IPS DF 6.9 (cell line): ENCODE results near the gene KRT17.
"Not testable (repeated sequence)": the region's sequence is repeated elsewhere in the genome, so short reads cannot be mapped to it uniquely, and the experiment has no call there.

Experiments
- DNase-seq: peaks from one replicate; pipeline ENCODE4 v3.0.0-alpha.2; 2013; ENCODE audit warnings: low read depth, low spot score
- H3K27ac ChIP-seq: one replicate; pipeline ENCODE4 v1.5.1; 2013; ENCODE audit warnings: low read length, control low read depth
- H3K27me3 ChIP-seq: 2 replicates; pipeline ENCODE4 v1.6.1; 2013; ENCODE audit warnings: mild to moderate bottlenecking, low read length; ENCODE audit not compliant: control insufficient read depth, insufficient read depth
- H3K36me3 ChIP-seq: 2 replicates; pipeline ENCODE4 v1.6.1; 2013; ENCODE audit warnings: low read length; ENCODE audit not compliant: control insufficient read depth, insufficient read depth
- H3K4me1 ChIP-seq: 2 replicates; pipeline ENCODE4 v1.6.1; 2013; ENCODE audit warnings: low read length; ENCODE audit not compliant: control insufficient read depth, insufficient read depth
- H3K4me3 ChIP-seq: 2 replicates; pipeline ENCODE4 v1.5.1; 2013; ENCODE audit warnings: mild to moderate bottlenecking, low read length
- H3K9me3 ChIP-seq: 2 replicates; pipeline ENCODE4 v1.6.1; 2013; ENCODE audit warnings: low read length, inconsistent platforms; ENCODE audit not compliant: control insufficient read depth, insufficient read depth
- WGBS: extraction: QIAGEN DNeasy Blood & Tissue Kit; methylation state at CpG from one replicate; pipeline ENCODE4 v1.1.7; 2013; ENCODE audit warnings: mixed read lengths, missing lambda C conversion rate; ENCODE audit not compliant: insufficient read length, insufficient coverage; 5-methylcytosine and 5-hydroxymethylcytosine counted together

The KRT17 gene

DNA sequence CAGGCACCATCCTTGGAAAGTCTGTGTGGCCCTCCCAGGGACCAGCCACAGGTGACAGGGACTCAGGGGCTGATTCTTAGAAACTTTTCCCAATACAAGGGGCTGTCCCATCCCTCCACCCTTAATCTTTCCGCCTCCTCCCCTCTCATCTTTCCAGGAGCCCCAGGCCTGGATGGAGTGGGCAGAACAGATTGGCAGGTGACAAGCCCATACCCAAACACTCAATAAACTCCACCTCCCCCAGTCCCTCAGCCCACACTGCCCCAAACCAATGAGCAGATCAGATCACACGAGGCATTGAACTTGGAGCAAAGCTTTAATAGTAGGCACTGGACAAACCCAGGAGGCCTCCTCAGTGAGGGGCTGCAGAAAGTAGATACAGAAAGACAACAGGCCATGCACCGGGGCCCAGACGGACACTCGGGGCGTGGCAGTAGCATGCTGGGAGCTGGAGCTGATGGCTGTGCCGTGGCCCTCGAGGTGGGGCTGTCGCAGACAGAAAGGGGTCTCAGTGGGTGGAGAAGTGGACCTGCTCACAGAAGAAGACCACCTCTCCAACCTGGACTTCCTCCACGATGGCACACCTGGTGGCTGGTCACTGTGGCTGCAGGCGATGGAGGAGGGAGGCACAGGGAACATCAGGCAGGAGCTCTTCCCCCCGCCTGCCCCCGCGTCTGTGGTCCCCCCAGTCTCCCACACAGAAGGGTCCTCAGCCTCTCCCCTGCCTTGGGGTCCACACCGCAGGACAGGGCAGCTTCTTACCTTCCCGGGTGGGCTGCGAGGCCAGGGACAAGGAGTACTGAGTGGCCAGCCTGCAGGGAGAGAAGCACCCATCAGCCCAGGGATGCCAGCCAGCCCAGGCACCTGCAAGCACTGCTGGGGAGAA is 1.9 kb upstream of the KRT17 start:
- H3K27ac ChIP-seq, H3K27me3 ChIP-seq, H3K9me3 ChIP-seq, DNase-seq, H3K4me1 ChIP-seq, H3K36me3 ChIP-seq, H3K4me3 ChIP-seq: not testable (repeated sequence)
- no CpG with 5 or more reads among the region's 17 CpGs for WGBS

DNA sequence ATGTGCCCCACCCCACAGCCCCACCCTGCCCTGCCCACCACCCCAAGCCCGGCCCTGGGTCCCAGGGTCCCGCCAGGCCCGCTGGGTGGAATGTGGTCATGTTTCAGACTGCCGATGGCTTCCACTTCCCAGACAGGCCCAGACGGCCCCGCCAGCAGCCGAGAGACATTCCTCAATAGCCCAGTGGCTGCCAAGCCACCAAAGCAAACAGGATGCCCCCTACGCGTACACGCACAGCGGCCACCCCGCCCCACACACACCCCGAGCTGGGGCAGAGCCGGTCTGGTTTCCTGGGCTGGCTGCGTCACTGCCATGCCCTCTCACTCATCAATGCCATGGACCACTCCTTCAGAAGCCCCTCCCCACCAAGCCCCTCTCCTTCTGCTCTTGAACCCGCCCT is 1.2 kb upstream of the KRT17 start:
- Histone ChIP-seq H3K9me3 (no peaks in the 10 kb centered on the region), H3K4me1 (no peaks in the 10 kb centered on the region; the same call in 1 of the 2 replicates), H3K4me3 (no peak overlapping the region), H3K27me3 (no peaks in the 10 kb centered on the region), H3K36me3 (no peaks in the 10 kb centered on the region), H3K27ac (no peak overlapping the region)
- no peak for DNase-seq
- no CpG with 5 or more reads among the region's 16 CpGs for WGBS

DNA sequence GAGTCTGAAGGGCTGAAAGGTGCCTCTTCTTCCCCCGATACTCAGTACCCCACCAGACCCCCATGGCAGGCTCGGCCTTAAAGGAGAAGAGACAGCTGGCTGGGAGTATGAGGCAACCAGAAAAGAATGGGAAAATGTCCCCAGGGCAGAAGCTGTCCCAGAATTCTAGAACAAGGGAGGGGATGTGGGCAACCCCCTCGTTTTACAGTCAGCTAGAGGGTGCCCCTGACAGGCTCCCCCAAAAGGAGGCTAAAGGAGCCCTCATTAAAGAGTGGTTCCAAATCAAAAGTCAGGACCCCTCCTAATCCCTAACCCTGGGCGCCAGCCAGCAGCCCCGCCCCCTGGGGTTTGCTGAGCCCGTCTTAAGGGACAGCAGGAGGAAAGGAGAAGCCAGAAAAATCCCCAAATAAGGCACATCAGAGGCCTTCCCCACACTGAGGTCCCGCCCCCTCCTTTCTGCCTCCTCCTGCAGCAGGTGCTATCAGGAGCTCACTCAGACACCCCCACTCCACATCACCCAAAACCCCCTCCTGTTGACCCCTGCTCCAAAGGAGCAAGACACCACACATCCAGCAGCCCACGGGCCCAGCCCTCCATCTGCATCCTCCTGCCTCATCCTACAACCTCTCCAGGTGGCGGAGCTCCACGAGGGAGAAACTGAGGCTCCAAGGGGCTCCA is 1.1 kb downstream of the KRT17 start:
- not testable (repeated sequence) for H3K27me3 ChIP-seq, H3K9me3 ChIP-seq, H3K4me1 ChIP-seq, DNase-seq, H3K36me3 ChIP-seq, H3K4me3 ChIP-seq, H3K27ac ChIP-seq
- no CpG with 5 or more reads among the region's 10 CpGs for WGBS

DNA sequence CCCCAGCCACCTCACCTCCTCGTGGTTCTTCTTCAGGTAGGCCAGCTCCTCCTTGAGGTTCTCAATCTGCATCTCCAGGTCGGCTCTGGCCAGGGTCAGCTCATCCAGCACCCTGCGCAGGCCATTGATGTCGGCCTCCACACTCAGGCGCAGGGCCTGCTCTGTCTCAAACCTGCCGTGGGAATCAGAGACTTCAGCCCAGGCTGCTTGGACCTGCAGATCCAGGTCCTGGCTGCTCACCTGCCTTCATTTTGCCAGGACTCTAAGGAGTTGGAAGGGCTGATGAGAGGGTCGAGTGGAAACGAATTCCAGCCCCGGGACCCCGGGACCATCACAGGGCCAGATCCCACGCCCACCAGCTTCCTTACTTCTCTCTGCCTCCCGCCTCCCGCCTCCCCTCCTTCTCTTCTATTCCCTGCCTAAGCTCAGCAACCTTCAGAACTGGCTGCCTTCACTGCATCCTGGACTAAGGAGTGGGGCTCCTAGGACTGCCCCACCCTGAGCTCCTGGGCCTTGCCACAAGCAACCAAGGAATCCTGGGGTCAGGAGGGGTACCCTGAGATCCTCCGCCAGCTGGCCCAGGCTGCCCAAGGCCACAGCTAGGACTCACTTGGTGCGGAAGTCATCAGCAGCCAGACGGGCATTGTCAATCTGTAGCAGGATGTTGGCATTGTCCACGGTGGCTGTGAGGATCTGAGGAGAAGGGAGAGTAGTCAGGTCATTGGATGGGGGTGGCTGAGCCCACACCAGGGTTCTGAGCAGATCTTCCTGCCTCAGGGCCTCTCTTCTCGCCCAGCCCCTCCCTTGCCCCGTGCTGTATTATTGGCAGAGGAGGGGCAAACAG is 1.8 kb downstream of the KRT17 start:
- not testable (repeated sequence) for H3K27ac ChIP-seq, H3K36me3 ChIP-seq, H3K4me1 ChIP-seq, H3K9me3 ChIP-seq, H3K27me3 ChIP-seq, H3K4me3 ChIP-seq, DNase-seq
- WGBS: no CpG with 5 or more reads among the region's 19 CpGs

DNA sequence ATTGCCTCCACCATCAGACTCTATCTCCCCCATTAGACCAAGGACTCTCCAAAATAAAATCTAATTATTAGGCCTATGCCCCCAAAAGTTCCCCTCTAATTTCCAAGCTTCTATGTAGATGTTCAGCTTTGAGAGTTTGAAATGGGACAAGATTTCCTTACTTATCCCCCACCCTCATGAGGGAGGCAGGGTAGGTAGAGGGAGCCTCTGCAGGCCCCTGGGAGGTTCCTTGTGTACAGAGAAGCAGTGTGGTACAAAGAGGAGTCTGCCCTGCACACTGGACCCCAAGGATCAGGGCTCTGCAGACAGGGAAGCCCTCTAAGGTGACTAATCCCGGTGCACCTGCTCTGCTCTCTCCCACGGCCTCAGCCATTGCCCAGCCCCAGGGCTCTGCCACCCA is 2.5 kb downstream of the KRT17 start:
- Histone ChIP-seq H3K4me1 (no peaks in the 10 kb centered on the region; the same call in 1 of the 2 replicates), H3K27ac (no peak overlapping the region), H3K9me3 (no peaks in the 10 kb centered on the region), H3K36me3 (no peaks in the 10 kb centered on the region), H3K4me3 (no peak overlapping the region), H3K27me3 (no peaks in the 10 kb centered on the region)
- DNase-seq: no peak
- no CpG with 5 or more reads among the region's 2 CpGs for WGBS

DNA sequence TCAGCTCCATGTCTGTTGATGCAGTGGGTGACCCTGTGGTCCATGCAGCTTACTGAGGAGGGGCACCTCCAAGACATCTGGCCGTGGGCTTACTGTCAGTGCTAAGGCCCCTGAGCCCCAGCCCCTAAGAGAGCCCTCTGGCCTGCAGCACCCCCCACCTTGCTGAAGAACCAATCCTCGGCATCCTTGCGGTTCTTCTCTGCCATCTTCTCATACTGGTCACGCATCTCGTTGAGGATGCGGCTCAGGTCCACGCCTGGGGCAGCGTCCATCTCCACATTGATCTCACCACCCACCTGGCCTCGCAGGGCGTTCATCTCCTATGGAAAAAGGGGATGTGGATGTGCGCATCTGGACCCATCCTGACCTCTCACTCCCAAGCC is 2.9 kb downstream of the KRT17 start:
- not testable (repeated sequence) for H3K4me3 ChIP-seq, H3K9me3 ChIP-seq, H3K27me3 ChIP-seq, H3K4me1 ChIP-seq, H3K36me3 ChIP-seq, DNase-seq, H3K27ac ChIP-seq
- no CpG with 5 or more reads among the region's 11 CpGs for WGBS

DNA sequence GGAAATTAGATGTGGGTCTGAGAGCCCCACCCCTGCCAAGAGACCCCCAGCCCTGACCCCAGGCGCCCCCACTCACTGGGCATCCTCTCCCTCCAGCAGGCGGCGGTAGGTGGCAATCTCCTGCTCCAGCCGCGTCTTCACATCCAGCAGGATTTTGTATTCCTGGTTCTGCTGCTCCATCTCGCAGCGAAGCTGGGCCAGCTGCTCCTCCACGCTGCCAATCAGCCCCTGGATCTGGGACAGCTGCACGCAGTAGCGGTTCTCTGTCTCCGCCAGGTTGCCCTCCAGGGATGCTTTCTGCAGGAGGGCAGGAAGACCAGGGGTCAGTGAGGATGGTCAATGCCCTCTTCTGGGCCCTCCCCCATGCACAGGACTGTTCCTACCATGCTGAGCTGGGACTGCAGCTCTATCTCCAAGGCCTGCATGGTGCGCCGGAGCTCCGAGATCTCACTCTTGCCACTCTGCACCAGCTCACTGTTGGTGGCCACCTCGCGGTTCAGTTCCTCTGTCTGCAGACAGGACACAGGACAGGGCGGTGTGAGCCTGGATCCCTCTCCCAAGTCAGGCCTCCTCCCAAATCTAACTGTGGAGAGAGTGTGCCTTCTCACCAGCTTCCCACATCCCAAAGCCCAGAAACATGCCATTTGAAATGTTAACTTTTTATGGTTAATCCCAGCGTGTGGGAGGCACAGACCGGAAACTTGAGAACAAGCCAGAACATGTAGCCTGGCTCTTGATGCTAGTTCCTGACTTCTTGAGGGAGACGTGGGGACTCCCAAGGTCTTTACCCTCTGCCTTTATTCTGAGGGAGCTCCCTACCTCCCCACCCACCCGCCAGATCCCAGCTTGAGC is 3.6 kb downstream of the KRT17 start:
- no peaks in the 10 kb centered on the region for H3K27me3 ChIP-seq
- H3K36me3 ChIP-seq: no peaks in the 10 kb centered on the region
- DNase-seq: no peak
- no peaks in the 10 kb centered on the region for H3K9me3 ChIP-seq
- no CpG with 5 or more reads among the region's 21 CpGs for WGBS
- no peak overlapping the region for H3K27ac ChIP-seq
- no peak overlapping the region for H3K4me3 ChIP-seq
- H3K4me1 ChIP-seq: no peaks in the 10 kb centered on the region; the same call in 1 of the 2 replicates

DNA sequence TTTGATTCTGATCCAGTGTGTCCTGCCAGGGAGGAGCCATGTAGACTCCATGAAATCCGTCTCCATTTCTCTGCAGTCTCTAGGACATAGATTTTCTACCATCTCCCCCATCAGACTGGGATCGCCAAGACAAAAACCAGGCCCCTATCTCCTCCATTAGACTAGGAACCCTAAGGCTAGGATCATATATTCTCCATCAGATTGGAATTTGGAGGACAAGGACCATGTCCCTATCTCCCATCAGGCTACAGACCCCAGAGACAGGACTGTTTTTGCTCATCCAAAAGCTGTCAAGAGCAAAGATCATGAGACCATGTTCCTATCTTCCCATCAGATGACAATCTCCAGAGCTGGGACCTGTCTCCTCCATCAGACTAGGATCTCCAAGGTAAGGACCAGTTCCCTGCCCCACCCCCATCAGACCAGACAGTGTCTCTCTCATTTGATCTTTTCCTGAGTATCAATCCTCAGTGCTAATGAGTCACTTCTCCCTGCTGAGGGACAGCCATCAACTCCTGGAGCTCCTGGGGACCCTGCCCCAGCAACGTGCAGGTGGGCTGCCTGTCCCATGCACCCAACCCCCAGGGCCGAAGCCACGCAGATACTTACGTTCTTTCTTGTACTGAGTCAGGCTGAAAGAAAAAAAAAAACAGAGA is 4.3 kb downstream of the KRT17 start:
- H3K27ac ChIP-seq, DNase-seq, H3K4me3 ChIP-seq, H3K27me3 ChIP-seq, H3K9me3 ChIP-seq, H3K36me3 ChIP-seq, H3K4me1 ChIP-seq: not testable (repeated sequence)
- no CpG with 5 or more reads among the region's 6 CpGs for WGBS

DNA sequence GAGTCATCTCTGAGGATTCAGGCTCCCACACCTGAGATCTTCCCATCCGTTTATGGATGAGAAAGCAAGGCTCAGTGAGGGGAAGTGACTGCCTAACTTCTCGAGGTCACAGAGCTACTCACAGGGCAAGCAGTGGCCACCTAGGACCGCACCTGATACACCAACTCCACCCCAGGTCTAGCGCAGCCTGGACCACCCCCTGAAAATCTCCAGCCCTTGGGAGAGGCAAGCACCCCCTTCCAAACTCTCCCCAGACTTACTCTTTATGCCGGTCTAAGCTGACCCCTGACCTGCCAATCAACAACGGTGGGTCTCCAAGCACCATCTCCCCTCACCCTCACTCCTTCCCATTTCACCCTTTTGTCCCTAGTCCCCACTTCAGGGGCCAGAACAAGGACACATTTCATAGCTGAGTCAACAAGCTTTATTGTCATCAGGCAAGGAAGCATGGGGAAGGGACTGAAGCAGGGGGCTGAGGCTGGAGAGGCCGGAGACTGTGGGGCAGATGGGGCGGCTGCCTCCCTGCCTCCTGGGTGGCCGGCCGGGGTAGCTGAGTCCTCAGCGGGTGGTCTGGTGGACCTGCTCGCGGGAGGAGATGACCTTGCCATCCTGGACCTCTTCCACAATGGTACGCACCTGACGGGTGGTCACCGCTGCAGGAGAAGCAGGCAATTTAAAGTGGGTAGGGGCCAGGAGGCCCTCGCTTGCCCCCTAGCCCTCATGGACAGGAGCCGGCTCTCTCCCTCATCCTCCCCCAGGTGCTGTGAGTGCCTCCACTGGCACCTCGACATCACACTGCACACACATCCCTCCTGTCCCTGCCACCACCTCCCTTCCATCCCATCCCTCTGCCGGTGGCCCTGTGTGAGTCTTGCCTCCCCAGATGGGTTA is 5.1 kb downstream of the KRT17 start:
- H3K4me1 ChIP-seq: peaks cover 1% of the 10 kb centered on the region; the same call in 1 of the 2 replicates
- DNase-seq: no peak
- H3K27ac ChIP-seq: no peak overlapping the region
- no peaks in the 10 kb centered on the region for H3K9me3 ChIP-seq
- no peaks in the 10 kb centered on the region for H3K36me3 ChIP-seq
- no CpG with 5 or more reads among the region's 20 CpGs for WGBS
- H3K4me3 ChIP-seq: no peak overlapping the region
- no peaks in the 10 kb centered on the region for H3K27me3 ChIP-seq
